HepG2 (cell line): ENCODE data around the gene SEC14L1. TPM values are rescaled to one million over a fixed set of nuclear protein-coding genes. Genes with fewer than 3 reads are reported as not detected.

Source experiments
- ATF1 ChIP-seq: IDR thresholded peaks from 2 replicates; pipeline ENCODE4 v1.6.1; 2016; ENCODE audit warnings: mild to moderate bottlenecking, control low read depth
- BRD4 ChIP-seq: sonication (generic); formaldehyde crosslinking; IDR thresholded peaks from 2 replicates; pipeline ENCODE4 v1.4.0; 2020; ENCODE audit warnings: missing genetic modification reagents
- CTCF ChIP-seq: sonication (generic); formaldehyde crosslinking; IDR thresholded peaks from 2 replicates; pipeline ENCODE4 v1.5.0; 2020; ENCODE audit warnings: mild to moderate bottlenecking, missing genetic modification reagents, moderate library complexity
- FOSL2 ChIP-seq: sonication (generic); formaldehyde crosslinking; IDR thresholded peaks from 2 replicates; pipeline ENCODE4 v1.4.0; 2020; ENCODE audit warnings: missing genetic modification reagents
- HNF4G ChIP-seq, 2 experiments: sonication (generic) in 1 of 2; formaldehyde crosslinking in 1 of 2; IDR thresholded peaks; 2 replicates each; pipeline versions ENCODE4 v1.4.0 to v1.6.1; 2011 to 2020; ENCODE audit warnings: borderline replicate concordance in 2 of 2, low read depth in 2 of 2, mild to moderate bottlenecking in 2 of 2, low read length in 1 of 2, missing genetic modification reagents in 1 of 2, moderate library complexity in 1 of 2
- HNRNPK ChIP-seq: fragments of 200-400 bp; formaldehyde crosslinking; IDR thresholded peaks from 2 replicates; pipeline ENCODE4 v1.6.1; 2018; ENCODE audit warnings: low read length, low read depth, moderate library complexity, mild to moderate bottlenecking; ENCODE audit not compliant: poor library complexity, severe bottlenecking
- NCOR1 ChIP-seq: fragments of 200-600 bp; sonication (generic); IDR thresholded peaks from 2 replicates; pipeline ENCODE4 v1.7.0; 2017; ENCODE audit warnings: antibody characterized with exemption, low read length, borderline replicate concordance
- NR2C2 ChIP-seq: sonication (generic); formaldehyde crosslinking; IDR thresholded peaks from 2 replicates; pipeline ENCODE4 v1.4.0; 2020; ENCODE audit warnings: missing genetic modification reagents, mild to moderate bottlenecking, moderate library complexity, borderline replicate concordance
- SIN3A ChIP-seq: IDR thresholded peaks from 2 replicates; pipeline ENCODE4 v1.6.1; 2011; ENCODE audit warnings: low read depth, mild to moderate bottlenecking, control low read depth, low read length, borderline replicate concordance
- TFE3 ChIP-seq: IDR thresholded peaks from 2 replicates; pipeline ENCODE4 v1.6.1; 2016
- ZBTB33 ChIP-seq: sonication (generic); formaldehyde crosslinking; IDR thresholded peaks from 2 replicates; pipeline ENCODE4 v1.4.0; 2020; ENCODE audit warnings: missing genetic modification reagents
- ZBTB8A ChIP-seq: sonication (generic); formaldehyde crosslinking; IDR thresholded peaks from 2 replicates; pipeline ENCODE4 v1.4.0; 2020; ENCODE audit warnings: mild to moderate bottlenecking, low read depth, missing genetic modification reagents, borderline replicate concordance
- ZFP82 ChIP-seq: sonication (generic); formaldehyde crosslinking; IDR thresholded peaks from 2 replicates; pipeline ENCODE4 v1.5.1; 2020; ENCODE audit warnings: mild to moderate bottlenecking, missing genetic modification reagents, borderline replicate concordance
- ZMAT5 ChIP-seq: sonication (generic); formaldehyde crosslinking; IDR thresholded peaks from 2 replicates; pipeline ENCODE4 v1.5.0; 2020; ENCODE audit warnings: mild to moderate bottlenecking, low read depth, missing genetic modification reagents, borderline replicate concordance
- ZNF207 ChIP-seq: fragments of 450-650 bp; IDR thresholded peaks from 2 replicates; pipeline ENCODE4 v1.6.1; 2016; ENCODE audit warnings: antibody characterized with exemption, borderline replicate concordance
- ZNF33B ChIP-seq: sonication (generic); formaldehyde crosslinking; IDR thresholded peaks from 2 replicates; pipeline ENCODE4 v1.5.1; 2020; ENCODE audit warnings: mild to moderate bottlenecking, missing genetic modification reagents
- ZNF354B ChIP-seq: sonication (generic); formaldehyde crosslinking; IDR thresholded peaks from 2 replicates; pipeline ENCODE4 v1.8.0; 2022; ENCODE audit warnings: mild to moderate bottlenecking, missing genetic modification reagents
- ZNF564 ChIP-seq: sonication (generic); formaldehyde crosslinking; IDR thresholded peaks from 2 replicates; pipeline ENCODE4 v1.8.1; 2023; ENCODE audit warnings: mild to moderate bottlenecking, missing genetic modification reagents
- ZNF570 ChIP-seq: sonication (generic); formaldehyde crosslinking; IDR thresholded peaks from 2 replicates; pipeline ENCODE4 v1.4.0; 2020; ENCODE audit warnings: mild to moderate bottlenecking, missing genetic modification reagents, borderline replicate concordance
- ZNF629 ChIP-seq: sonication (generic); formaldehyde crosslinking; conservative IDR thresholded peaks from 2 replicates; pipeline ENCODE4 v1.5.0; 2020; ENCODE audit warnings: missing genetic modification reagents
- ZNF672 ChIP-seq: sonication (generic); formaldehyde crosslinking; IDR thresholded peaks from 2 replicates; pipeline ENCODE4 v1.8.1; 2022; ENCODE audit warnings: missing genetic modification reagents
- ZNF704 ChIP-seq: sonication (generic); formaldehyde crosslinking; IDR thresholded peaks from 2 replicates; pipeline ENCODE4 v1.8.1; 2023; ENCODE audit warnings: mild to moderate bottlenecking, inconsistent platforms, moderate library complexity, missing genetic modification reagents, borderline replicate concordance
- polyA plus RNA-seq, 8 experiments: library from polyadenylated mRNA; depleted of rRNA in 3 of 8; stranded (reverse) in 7 of 8; unstranded in 1 of 8; fragments of >200 nt; fragmentation: Illumina TruSeq in 4 of 8; extraction: Trizol in 4 of 8; gene quantifications; 2 replicates each; pipeline versions ENCODE4 v1.2.1 to v1.2.3, GENCODE V29; 2011 to 2016; ENCODE audit warnings: low read depth in 4 of 8, missing spikeins in 1 of 8, mixed read lengths in 1 of 8; ENCODE audit not compliant: insufficient read depth in 1 of 8
- total RNA-seq, 5 experiments: library from RNA; depleted of rRNA; stranded (reverse); fragments of >200 nt; fragmentation: Illumina TruSeq; extraction: Trizol; gene quantifications; 2 replicates each; pipeline ENCODE4 v1.2.3, GENCODE V29; 2016; ENCODE audit warnings: low read depth in 1 of 5

The SEC14L1 gene
- total and polyA plus RNA-seq, 2 of the 13 experiments (the other 11 are each of a cell fraction or from before 2014, with no cell fraction given) = 26.3 to 43.9 TPM

- TF ChIP-seq ZNF704 (CRISPR knock-in tag) = no peak
- no peak for TF ChIP-seq BRD4
- no peak for TF ChIP-seq ZNF672 (CRISPR knock-in tag)
- no peak for TF ChIP-seq ATF1 (CRISPR knock-in tag)
- no peak for TF ChIP-seq ZBTB8A (CRISPR knock-in tag)
- TF ChIP-seq NCOR1 = peak; percentile 53; the same call in 1 of the 2 replicates
- no peak for TF ChIP-seq HNRNPK
- no peak for TF ChIP-seq ZNF33B
- TF ChIP-seq FOSL2 (CRISPR knock-in tag) = no peak
- no peak for TF ChIP-seq TFE3
- TF ChIP-seq ZBTB33 (CRISPR knock-in tag) = no peak
- no peak for TF ChIP-seq SIN3A
- peak; percentile 79 for TF ChIP-seq HNF4G (IDR thresholded peaks at IDR 0.05; ENCODE audit: borderline replicate concordance, low read depth, low read length)
- TF ChIP-seq HNF4G (CRISPR knock-in tag; IDR thresholded peaks at IDR 0.05; ENCODE audit: borderline replicate concordance, low read depth) = no peak
- TF ChIP-seq ZNF354B (CRISPR knock-in tag) = no peak
- TF ChIP-seq ZMAT5 (CRISPR knock-in tag) = no peak
- TF ChIP-seq ZFP82 (CRISPR knock-in tag) = no peak
- no peak for TF ChIP-seq ZNF629 (CRISPR knock-in tag)
- TF ChIP-seq ZNF207 = no peak
- no peak for TF ChIP-seq ZNF564
- TF ChIP-seq CTCF (CRISPR knock-in tag) = no peak
- no peak for TF ChIP-seq ZNF570 (CRISPR knock-in tag)
- no peak for TF ChIP-seq NR2C2
Observed at GRCh38 chr17:77148077-77148939, 7.5 kb downstream of the SEC14L1 start (continued).
